Fibroblast of mammary gland (primary cell): ENCODE data around the gene DTNA.

ENCODE experiments used
- DNase-seq: peaks from one replicate; pipeline ENCODE4 v3.0.0-alpha.2; 2010; ENCODE audit warnings: low read depth
- H3K4me3 ChIP-seq: 2 replicates; pipeline ENCODE4 v1.5.1; 2011; ENCODE audit warnings: low read depth, mild to moderate bottlenecking, low read length, moderate library complexity; ENCODE audit not compliant: control insufficient read depth
- TF ChIP-seq, protein P1 (sequence below): conservative IDR thresholded peaks from 2 replicates; pipeline ENCODE4 v1.5.1; 2011; ENCODE audit warnings: low read depth, low read length, inconsistent platforms; ENCODE audit not compliant: control insufficient read depth, insufficient read depth

Gene DTNA

DNA sequence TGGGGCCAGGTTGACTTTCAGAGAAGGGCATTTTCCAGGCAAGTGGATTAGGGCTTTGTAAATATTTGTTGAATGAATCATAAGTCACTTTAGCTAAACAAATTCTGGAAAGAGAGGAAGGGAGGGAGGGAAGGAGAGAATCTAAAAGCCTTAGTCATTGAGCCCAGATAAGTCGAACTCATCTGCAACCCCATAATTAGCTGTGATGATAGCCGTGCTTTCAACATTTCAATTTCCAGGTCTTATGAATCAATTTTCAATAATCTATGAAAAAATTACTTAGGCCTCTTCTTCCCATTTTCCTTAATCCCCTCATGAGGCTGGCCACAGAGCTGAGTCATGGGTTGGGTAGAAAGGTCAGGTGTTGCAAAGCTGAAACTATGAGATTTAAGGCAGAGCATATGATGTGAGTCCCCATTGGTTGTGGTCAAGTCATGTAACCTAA lies 219.3 kb downstream of the DTNA start:
- peak; percentile 75 for DNase-seq

DNA sequence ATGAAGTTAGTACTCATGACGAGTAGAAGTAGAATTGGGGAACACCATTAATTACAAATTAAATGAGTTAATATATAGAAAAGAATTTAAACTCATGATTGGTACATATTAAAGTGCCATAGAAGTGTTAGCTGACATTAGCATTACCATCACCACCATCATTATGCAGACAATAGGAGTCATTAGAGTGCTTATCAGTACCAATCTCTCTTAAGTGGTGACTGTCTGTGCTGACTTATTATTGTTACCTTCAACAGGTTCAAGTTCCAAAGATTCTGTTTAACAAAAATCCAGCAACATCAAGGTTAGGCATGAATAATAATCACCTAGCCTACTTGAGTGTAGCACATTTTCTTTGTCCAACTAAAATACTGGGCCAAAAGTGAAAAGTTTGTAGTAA lies 222.3 kb downstream of the DTNA start:
- no peak overlapping the region for H3K4me3 ChIP-seq
- no peak for DNase-seq
- TF ChIP-seq, protein P1, sequence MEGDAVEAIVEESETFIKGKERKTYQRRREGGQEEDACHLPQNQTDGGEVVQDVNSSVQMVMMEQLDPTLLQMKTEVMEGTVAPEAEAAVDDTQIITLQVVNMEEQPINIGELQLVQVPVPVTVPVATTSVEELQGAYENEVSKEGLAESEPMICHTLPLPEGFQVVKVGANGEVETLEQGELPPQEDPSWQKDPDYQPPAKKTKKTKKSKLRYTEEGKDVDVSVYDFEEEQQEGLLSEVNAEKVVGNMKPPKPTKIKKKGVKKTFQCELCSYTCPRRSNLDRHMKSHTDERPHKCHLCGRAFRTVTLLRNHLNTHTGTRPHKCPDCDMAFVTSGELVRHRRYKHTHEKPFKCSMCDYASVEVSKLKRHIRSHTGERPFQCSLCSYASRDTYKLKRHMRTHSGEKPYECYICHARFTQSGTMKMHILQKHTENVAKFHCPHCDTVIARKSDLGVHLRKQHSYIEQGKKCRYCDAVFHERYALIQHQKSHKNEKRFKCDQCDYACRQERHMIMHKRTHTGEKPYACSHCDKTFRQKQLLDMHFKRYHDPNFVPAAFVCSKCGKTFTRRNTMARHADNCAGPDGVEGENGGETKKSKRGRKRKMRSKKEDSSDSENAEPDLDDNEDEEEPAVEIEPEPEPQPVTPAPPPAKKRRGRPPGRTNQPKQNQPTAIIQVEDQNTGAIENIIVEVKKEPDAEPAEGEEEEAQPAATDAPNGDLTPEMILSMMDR, result no peak

More for the DNA sequence above, 219.3 kb downstream of the DTNA start:
- TF ChIP-seq, protein P1, result no peak
- no peak overlapping the region for H3K4me3 ChIP-seq

DNA sequence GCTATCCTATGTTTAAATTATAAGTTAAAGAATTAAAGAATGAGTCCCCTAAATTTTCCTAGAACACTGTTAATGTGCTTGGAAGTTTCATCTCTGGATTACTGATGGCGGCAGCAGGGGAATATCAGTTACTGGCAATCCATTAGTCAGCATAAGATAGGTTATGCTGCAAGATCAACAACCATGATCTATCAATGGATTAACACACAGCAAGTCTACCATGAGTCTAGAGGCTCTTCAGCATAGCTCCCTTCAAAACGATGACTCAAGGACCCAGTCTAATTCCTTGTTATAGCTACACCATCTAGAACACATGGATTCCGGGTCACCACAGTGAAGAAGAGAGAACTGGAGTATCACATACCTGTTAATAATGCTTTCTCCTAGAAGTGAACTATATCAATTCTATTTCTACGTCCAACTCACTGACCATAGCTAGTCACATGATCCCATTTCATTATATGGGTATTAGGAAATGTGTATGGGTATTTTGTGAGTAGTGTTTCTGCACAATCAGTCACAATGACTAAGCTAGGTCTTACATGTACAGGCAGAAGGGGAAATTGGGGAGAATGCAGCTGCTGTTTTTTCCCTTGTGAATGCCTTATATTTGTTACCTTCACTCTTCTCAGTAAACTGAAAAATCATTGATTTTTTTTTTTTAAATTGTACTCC lies 222.8 kb downstream of the DTNA start:
- peak; percentile 6 for DNase-seq
- H3K4me3 ChIP-seq, result no peak overlapping the region
- TF ChIP-seq, protein P1, result no peak

DNA sequence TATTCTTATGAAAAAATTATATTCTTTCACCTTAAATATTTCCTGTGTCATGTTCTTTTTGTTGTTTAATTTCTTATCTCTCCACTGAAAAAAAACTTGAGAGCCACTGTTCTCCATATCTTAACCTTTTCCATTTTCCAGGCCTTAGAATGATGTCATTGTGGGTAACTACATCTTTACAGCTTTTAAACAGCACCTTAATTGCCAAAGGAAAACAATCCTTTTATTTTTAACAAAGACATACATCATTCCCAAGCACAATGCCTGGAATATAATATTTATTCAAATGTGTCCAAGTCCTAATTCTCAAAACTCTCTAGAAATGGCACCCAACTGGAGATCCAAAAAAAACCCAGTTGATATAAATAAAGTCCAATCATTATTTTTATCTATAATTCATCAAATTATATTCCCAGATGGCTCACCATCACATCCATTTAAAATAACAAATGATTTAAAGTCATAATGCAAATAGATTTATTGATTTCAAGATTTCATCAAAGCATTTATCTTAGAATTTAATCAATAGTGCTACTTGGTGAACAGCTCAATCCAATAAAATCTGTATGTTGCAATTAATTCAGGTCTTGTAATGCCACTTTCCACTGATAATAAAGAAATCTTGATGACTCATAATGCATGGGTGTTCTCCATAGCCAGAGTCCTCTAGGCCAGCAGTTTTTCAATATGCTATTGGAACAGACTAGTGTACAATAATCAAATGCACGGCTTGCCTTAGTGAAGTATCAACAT lies 224.0 kb downstream of the DTNA start:
- peak; percentile 29 for DNase-seq
- TF ChIP-seq, protein P1, result no peak
- H3K4me3 ChIP-seq, result no peak overlapping the region

DNA sequence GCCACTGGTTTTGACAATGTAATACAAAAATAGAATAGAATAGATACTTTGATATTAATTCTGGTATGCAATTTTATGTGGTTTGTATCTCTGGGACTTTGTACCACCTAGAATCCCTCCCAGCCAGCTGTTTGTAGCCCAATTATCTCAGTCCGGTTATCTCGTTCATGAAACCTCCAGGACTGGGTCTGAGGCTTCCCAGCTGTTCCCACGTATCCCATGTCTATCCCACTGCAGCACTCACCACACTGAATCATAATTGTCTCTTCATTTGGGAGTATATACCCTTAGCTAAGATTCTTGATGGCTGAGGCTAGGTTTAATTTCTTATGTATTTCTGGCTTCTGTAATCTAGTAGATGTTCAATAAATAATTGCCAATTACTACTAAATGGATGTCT lies 226.7 kb downstream of the DTNA start:
- no peak for DNase-seq
- no peak overlapping the region for H3K4me3 ChIP-seq
- TF ChIP-seq, protein P1, result no peak

DNA sequence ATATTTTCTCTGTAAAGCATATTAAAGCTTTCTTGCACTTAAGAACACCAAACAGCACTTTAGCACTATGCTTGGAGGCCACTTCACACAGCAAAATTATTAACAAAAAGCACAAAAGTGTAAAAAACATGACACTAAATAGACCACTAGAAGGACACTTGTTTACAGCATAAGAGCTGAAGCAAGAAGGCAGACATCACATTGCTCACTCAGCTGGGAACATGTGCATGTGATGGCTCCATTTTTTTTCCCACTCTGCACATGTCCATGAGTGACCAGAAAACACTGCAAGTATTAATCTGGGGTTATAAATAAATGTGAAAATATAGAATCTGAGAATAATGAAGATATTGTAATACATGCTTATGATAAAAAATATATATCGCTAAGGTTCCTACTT lies 228.0 kb downstream of the DTNA start:
- DNase-seq, result no peak
- H3K4me3 ChIP-seq, result no peak overlapping the region
- TF ChIP-seq, protein P1, result no peak
